Limb (tissue), 2 donors: Measurements from ENCODE around the gene SNRNP48.

Experiments used
- DNase-seq, 2 donors: peaks; one replicate each; pipeline ENCODE4 v3.0.0-alpha.2; 2016; ENCODE audit errors: extremely low spot score in 2 of 2

SNRNP48 gene

DNA sequence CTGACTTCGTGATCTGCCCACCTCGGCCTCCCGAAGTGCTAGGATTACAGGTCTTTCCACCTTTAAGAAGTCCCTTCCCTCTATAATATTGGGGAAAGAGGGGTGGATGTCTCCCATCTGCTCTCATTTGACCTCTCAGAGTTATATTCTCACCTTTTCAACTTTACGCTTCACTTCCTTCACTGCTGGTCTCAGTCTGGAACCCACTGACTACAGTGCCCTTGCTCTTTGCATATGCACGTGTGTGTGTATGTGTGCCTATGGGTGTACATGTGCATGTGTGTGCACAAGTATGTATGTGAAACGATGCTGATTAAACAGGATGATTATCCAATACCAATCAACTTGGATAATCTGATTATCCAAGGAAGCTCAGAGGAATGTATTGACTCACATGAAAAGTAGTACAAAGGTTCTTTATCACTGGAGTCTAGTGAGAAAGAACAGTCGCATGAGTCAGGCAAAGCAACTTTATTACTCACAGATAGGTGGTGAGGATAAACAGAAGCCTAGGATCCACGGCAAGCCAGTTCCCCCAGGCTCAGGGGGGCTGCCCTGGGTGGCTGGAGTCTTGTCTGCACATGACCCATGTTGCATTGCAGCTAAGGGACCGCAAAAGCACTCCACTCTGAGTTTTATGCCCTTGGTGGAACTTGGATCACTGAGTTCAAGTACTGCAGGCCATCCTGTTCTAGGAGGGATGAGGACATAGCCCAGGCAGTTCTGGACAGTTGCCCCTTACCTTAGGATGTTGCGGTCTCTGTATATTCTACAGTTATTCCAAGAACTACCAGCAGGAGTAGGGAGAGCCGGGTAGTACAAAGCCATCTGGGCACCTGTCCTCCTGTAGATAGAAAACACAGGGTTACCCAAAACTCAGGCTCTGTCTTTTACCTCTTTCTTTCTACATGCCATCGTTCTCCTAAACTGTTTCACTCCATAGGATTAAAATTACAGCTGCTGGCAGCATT, 50.9 kb downstream of the SNRNP48 start:
- DNase-seq = no peak

- DNase-seq = no peak
Observed at GRCh38 chr6:7642791-7643190, 52.8 kb downstream of the SNRNP48 start.

- no peak for DNase-seq
Observed at GRCh38 chr6:7644417-7644816, 54.4 kb downstream of the SNRNP48 start.

- no peak for DNase-seq
Observed at GRCh38 chr6:7646394-7646793, 56.4 kb downstream of the SNRNP48 start.

DNA sequence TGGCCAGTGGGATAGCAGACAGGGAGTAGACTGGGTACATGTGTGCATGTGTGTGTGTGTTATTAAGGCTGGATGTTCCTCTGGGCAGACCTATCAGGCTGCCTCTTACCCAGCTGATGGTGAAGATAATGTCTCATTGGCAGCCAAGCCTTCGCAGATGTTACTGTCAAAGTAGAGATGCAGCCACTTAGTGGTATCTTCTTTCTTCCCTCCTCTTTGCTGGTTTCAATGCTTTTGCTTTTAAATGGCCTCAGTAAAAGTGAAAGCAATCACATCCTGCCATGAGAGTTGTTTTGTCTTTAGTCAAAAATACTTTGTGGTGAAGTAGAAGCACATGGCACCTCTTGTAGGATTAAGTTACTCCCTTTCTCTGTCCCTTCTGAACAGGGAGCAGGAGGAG, 57.5 kb downstream of the SNRNP48 start:
- DNase-seq = no peak

GRCh38 chr6:7649037-7649810, 59.2 kb downstream of the SNRNP48 start:
- DNase-seq = no peak

DNA sequence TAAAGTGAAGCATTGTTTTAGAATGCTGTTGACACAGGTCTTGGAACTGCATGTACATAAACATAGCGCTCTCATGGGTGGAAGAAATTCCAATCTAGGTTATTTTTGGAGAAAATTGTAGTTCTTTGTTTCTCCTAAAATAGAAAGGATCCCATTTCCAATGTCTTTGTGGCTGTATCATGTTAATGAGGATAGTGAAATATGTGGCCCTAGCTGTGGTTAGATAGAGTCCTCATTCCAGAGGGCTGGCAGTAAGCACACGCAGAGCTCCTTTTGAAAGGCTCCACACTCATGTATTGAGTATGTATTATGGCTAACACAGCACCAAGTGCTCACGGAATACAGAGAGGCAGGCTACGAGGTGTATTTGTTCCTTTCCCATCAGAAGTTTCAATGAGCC, 60.9 kb downstream of the SNRNP48 start:
- no peak for DNase-seq

DNA sequence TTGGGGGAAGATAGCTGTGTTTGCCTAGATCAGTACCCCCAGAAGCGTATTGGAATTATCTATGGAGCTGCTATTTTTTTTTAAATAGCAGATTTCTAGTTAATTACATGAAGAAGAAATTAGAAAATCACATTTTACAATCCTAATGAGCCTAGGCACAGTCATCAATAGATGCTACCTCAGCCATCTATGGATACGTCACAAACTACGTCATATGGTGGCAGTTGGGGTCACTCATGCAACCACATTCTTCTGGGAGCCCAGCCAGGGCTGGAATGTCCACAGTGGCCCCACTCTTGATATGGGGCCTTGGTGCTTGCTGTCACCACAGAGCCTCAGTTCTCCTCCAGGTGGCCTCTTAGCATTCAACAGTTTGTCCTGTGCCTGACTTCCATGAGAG, 63.0 kb downstream of the SNRNP48 start:
- no peak for DNase-seq

DNA sequence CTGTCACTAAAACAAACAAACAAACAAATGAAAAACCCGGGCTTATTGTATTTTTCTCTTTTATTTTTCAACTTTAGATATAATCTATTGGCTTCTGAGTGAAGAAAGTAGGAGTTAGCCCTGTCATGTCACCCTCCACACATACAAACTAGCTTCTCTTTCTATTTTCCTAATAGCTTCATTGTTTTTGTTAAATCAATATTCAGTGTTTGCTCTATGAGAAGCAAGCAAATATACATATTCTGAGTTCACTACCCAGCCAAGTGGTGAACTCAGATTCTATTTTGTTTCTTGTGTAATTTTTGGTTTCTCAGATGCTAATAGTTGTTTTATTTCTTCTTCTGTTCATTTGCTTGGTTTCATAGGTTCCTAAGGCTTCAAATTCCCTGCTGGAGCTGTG, 66.4 kb downstream of the SNRNP48 start:
- no peak for DNase-seq

- DNase-seq = no peak
Observed at GRCh38 chr6:7658543-7658942, 68.5 kb downstream of the SNRNP48 start.

GRCh38 chr6:7661364-7661763, 71.4 kb downstream of the SNRNP48 start:
- DNase-seq = no peak
